GM11168 (cell line): Measurements from ENCODE around the gene CD8A.

Experiments used
- in situ Hi-C: fragments of 300-500 bp; cut with MboI; formaldehyde crosslinking; loops from one replicate; pipeline ENCODE4 v1.12.0; 2022; ENCODE audit warnings: low sequenced_read_pairs; ENCODE audit not compliant: unreplicated experiment

CD8A gene

DNA sequence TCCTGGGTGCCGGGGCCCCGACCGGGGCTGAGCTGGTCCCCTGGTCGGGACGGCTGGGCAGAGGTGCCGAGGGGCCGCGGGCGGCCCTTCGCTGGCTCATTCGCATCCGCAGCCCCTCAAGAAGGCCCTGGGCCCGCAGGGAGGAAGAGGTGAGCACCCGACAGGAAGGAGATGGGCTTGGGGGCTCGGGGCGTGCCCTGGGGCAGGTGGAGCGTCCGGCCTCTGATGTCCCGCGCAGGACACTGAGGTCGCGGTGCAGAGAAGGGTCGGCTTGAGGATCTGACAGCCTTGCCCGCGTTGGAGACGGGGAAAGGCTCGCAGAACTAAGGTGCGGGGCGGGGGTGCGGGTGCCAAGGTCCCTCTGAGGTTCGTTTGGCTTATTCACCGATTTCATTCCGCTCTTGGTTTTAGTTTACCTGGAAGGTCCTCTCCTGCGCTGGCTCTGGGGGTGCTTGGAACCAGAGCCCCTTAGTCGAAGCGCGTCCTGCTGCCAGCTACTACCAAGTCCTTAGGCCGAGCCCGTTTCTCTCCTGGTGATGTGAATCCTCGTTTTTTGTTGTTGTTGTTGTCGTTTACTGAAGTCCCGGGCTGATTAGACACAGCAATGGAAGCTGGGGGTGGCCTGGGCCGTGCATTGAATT lies 18.9 kb upstream of the CD8A start:
- in situ Hi-C loops, result no loop called here

DNA sequence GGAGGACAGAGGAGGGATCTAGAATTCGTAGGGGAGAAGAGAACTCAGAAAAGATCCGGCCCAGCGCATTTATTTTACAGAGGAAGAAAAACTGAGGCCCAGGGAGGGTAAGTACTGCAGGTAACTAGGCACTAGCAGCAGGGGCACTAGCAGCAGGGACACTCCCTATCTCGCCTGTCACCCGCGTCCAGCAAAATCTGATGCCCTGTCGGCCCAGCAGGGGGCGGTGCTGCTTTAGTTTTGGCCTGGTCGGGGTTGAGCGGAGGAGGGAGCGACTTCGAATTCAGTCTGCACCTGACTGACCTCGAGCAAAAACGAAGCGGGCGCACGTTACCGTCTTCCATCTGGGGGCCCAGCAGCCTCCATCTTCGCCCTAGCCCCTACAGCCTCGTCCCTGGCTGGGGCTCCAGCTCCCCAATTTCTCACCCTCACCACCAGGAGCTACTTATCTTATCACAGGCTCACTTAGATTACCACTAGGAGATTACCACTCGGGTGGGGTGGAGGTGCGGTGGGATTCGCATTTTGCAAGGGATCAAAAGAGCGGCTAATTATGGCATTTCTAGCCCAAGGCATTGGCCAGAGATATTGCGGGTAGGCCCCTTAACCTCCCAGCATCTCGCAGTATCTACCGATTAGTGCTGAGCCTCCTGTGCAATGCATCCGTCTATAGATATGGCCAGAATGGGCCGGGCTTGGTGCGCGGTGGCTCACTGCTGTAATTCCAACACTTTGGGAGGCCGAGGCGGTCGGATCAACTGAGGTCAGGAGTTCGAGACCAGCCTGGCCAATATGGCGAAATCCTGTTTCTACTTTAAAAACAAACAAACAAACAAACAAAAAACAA lies 17.8 kb upstream of the CD8A start:
- in situ Hi-C loops, result no loop called here

DNA sequence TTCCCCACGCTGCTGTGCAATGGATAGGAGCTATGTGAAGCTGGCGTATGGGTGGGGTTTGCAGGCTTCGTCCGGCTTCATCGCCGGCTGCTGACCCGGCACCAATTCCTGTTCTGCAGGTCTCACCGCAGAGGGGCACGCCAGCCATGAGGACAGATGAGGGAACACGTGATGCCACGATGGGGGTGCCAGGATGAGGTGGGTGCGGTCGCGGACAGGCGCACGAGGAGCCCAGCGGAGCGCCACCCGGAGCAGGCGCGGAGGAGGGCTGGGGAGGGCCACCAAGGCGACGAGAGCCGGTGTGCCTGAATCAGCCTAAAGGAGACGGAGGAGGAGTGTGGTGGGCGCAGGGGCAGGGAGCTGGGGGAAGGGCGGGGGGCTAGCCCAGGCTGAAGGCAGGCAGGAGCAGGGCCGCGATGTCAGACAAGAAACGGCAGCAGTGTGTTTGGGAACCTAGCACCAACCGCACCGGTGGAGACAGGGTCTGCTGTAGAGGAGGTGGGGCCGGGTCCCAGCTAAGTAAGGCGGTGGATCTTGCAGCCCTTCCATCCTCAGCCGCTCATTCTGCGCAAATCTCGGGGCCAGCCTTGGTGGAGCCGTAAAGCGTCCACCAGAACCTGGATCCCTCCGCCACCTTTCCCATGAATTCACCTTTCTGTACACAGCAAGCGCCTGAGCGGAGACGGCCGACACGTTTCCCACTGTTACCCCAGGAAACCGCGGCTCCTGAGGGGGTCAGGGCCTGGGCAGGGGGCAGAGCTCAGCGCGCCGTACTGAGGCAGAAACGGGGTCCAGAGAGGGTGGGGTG lies 17.0 kb upstream of the CD8A start:
- in situ Hi-C loops, result no loop called here

DNA sequence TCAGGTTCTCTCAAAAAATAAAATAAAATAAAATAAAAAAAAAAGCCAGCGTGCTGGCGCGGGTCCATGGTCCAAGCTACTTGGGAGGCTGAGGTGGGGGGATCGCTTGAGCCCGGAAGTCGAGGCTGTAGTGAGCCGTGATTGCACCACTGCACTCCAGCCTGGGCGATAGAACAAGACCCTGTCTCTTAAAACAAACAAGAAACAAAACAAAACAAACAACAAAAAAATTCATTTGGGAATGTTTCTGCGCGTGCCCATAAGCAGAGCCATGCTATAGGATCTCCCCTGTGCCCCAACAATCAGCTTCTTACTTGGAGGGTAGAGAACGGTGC lies 16.4 kb upstream of the CD8A start:
- in situ Hi-C loops, result no loop called here

DNA sequence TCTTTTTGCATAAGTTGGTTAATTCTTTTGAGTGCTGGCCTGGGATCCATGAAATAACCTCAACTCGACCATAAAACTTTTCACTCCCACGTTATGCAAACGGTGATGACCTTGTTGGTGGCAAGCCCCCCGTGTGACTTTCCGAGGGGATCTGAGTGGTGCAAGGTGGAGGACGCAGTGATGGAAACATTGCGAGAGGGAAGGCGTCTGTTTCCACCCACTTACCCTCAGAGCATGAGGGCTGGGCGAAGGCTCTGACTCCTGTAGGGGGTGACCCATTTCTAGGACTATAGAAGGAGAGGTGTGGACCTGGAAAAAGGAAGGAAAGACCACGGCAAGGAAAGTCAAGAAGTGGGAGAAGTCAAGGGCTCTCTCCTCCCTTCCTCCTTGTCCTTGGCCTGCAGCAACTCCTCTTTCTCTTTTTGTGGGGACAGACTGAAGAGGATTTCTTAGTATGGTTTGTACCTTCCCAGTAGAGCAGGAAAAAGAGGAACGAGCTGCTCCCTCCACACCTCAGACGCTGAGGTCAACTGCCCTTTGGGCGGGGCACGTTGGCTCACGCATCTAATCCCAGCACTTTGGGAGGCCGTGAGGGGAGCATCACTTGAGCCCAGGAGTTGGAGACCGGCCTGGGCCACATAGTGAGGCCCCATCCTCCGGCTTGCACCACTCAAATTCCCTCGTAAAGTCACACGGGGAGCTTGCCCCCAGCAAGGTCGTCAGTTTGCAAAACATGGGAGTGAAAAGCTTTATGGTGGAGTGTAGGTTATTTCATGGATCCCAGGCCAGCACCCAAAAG lies 15.5 kb upstream of the CD8A start:
- in situ Hi-C loops, result no loop called here

DNA sequence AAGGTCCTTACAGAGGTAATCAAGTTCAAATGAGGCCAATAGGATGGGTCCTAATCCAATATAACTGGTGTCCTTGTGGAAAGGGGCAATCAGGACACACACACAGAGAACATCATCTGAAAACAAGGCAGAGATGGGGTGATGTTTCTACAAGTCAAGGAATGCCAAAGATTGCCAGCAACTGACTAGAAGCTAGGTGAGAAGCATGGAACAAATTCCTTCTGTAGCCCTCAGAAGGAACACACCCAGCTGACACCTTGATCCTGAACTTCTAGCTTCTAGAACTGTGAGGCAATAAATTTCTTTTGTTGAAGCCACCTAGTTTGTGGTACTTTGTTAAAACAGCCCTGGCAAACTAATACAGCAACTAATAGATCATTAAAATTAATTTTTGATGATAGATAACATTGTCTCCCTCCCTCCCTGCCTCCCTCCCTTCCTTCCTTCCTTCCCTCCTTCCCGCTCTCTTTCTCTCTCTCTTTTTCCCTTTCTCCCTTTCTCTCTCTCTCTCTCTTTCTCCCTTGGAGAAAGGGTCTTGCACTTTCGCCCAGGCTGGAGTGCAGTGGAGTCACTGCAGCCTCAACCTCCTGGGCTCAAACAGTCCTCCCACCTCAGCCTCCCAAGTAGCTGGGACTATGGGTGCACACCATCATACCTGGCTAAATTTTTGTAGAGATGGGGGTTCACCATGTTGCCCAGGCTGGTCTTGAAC lies 10.3 kb upstream of the CD8A start:
- in situ Hi-C loops, result no loop called here

DNA sequence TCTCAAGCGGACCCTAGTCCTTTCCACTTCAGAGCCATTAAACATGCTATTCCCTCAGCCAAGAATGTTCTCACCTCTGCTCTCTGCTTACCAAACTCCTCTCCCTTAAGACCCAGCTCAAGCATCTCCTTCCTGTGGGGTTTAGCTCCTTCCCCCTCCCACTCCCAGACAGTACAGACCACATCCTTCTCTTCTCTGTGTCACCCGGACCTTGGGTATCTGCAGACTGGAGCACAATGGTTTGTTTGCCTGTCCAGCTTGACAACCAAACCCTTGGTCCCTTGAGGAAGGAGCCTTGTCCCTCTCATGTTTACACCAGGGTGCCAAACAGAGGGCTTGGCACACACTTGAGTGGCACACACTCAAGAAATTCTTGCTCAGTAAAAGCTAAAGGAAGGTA lies 4.1 kb upstream of the CD8A start:
- in situ Hi-C loops, result no loop called here

DNA sequence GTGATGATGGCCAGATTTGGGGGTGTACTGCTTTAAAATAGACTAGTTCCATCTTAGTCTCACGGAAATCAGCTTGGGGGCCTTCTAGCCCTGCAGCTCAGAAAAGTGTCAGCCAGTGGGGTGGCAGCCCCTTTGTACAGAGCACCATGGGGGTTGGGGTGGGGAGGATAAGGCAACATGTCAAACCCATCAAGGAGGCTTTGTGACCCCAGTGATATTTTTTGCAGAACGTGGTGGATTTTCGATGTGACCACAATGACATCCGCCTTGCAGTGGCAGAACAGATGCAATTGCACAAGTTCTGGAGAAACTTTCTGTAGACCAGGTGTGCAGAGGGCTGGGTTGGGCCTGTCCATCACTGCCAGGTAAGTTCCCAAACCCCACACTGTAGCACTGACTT lies 3.0 kb upstream of the CD8A start:
- in situ Hi-C loops, result no loop called here

DNA sequence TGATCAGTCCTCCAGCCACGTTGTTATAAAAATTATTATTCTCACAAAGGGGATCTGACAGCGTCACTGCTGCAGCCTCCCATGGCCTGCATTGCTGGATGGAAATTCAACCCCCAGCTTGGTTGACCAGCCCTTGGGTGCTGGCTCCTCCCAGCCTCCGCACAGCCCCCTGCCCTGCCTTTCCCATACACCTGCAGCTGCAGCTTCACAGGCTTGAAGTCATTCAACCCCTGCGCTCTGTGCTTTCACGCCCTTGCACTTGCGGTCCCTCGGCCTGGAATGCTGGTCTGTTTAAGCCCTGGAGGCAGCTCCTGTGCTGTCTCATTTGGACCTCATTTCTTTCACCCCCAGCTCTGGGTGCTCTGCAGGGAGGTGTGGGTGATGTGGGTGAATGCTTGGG lies 860 bp upstream of the CD8A start:
- in situ Hi-C loops, result no loop called here

DNA sequence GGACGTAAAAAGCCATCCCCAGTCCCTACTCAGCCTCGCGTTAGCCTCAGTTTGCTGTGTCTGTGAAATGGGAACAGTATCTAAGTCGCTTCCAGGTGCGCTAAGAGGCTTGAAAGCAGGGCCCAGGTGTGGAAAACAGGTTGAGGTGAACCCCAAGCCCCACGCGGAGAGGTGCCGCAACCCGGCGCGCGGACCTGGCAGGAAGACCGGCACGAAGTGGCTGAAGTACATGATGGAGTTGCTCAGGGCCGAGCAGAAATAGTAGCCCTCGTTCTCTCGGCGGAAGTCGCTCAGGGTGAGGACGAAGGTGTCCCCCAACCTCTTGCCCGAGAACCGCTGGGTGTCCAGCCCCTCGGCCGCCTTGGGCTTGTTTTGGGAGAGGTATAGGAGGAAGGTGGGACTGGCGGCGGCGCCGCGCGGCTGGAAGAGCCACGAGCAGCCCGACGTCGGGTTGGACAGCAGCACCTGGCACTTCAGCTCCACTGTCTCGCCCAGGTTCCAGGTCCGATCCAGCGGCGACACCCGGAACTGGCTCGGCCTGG lies 508 bp downstream of the CD8A start:
- in situ Hi-C loops, result no loop called here

DNA sequence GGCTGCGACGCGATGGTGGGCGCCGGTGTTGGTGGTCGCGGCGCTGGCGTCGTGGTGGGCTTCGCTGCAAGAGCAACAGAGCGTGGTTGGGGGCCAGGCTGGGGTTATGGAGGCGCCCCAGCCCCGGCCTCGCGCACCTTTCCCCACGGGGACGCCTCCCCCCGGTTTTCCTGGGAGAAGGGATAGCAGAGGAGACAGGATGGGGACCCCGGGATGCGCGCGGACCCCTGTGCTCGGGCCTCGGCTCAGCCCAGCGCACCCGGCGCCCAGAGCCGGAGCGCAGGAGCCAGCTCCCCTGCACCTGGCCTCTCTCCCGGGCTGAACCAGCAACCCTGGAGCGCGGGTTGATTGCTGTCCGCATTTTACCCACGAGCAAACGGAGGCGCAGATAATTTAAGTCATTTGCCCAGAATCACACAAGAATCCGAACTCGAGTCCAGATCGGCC lies 1.0 kb downstream of the CD8A start:
- in situ Hi-C loops, result no loop called here

DNA sequence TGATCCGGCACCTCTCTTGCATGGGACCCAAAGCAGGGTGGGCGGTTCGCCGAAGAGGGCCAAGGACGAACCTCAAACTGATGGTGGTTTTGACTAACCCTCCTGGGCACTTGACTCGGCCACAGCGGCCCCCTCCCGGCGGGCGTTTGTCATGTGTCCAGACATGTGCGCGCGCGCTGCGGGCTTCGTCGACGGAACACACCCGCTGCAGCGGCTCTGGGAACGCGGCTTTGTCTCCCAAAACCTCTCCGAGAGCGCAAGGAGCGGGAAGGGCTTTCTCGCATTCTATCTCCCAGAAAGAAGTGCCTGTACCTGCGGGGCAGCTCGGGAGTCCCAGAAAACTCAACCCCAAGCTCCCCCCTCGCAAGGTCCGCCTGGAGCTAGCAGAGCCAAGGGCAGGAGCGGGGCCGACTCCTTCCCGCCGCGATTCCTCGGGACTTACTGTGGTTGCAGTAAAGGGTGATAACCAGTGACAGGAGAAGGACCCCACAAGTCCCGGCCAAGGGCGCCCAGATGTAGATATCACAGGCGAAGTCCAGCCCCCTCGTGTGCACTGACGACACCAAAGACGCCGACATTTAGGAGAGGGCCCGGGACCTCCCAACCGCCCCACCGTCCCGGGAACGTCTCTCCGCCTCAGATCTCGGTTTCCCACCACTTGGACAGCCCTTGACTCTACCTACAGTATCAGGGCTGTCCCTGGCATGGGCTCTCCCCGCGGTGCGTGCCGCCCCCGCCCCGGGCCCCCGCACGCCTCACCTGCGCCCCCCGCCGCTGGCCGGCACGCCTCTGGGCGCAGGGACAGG lies 1.6 kb downstream of the CD8A start:
- in situ Hi-C loops, result no loop called here

DNA sequence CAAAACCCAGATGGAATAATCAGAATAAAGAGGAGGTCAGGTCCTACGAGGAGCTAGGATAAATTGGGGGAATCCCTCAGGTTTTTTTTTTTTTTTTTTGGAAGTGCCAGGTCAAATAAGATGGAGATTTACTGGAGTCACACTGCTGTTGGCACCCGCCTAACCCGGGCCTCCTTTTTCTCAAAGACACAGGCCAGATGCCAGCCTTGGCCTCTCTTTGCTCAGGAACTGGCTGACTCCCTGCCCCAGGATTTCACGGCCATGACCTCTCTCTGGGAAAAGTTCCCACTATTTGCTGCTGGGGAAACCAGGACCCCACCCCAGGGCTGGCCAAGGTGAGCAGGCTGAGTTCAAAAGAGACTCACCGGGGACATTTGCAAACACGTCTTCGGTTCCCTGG lies 2.5 kb downstream of the CD8A start:
- in situ Hi-C loops, result no loop called here

DNA sequence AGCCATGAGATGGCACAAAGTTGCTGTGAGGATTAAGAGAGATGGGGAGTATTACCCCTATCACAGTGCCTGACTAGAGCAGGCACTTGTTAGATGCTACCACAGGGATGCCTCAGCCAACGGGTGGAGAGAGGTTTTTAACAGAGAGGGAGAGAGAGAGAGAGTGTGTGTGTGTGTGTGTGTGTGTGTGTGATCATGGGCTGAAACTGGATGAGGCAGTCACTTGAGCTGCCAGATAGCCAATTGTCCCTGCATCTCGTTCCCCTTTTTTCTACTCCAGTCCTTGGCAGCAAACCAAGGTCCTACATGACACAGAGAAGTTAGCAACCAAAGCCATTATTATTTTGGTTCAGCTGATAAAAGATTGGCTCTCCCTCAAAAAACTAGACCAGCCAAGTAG lies 3.0 kb downstream of the CD8A start:
- in situ Hi-C loops, result no loop called here

DNA sequence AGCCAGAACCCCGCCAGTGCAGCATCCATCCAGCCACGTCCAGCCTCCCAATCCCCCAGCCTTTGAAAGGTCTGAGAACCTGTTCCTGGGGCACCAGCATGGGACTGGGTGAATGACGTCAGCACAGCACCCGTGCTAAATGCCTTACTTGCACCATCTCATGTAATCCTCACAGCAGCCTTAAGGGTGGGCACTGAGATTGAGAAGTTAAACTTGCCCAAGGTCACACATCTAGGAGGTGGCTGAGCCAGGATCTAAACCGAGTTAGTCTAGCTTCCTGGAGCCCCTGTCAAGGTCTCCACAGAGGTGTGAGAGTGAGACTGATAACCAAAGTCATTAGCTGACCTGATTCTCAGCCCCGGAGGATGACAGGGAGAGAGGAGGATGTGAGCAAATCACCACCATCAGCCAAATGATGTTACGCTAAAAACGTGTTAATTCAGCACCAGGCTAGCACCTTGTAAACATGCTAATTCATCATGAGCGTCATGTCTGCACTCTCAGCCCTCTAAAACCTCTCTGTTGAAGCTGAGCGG lies 4.6 kb downstream of the CD8A start:
- in situ Hi-C loops, result no loop called here

DNA sequence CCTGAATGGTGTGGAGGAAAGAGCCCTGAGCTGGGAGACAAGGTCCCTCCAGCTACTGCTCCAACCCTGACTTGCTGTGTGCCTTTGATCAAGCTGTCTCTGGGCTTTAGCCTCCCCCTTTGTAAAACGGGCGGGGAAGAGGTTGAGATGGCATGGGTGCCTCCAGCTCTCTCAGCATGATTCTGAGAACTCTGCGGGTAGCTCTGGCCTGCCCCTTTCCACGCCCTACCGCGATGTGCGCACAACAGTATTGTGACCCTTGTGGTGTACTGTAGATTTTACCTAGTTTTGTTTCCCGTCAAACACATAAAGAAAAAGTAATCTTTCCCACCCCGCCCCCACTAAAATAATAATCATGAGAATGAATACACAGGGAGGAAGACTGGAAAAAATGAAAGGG lies 5.3 kb downstream of the CD8A start:
- in situ Hi-C loops, result no loop called here

DNA sequence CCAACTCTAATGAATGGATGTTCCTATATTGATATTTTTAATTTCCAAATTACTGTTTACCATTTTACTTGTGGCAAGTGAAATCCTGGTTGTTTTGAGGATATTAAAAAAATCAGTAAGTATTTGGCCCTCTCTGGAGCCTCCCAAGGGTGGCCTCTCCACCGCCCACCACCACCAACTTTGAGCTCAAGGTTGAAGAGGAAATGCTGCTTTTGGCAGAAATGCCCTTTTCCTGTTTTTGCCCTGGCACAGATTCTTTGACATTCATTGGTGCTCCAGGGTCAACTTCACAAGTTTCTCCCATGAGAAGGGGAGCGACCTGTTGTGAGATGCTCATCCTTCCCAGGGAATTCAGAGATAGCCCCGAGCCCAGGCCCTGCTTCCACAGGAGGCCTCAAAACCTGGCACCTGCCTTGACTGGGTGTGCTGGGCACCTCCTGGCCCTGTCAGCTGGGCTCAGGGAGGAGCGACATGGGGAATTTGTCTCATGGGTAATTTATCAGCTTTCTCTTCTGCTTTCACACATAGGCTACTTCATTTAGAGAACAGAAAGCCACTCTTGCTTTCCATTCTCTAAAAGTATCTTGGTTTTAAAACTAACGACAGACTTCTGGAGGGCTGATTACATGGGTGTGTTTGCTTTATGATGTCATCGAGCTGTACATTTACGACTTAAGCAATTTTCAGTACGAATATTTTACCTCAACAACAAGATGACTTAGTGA lies 6.9 kb downstream of the CD8A start:
- in situ Hi-C loops, result no loop called here

DNA sequence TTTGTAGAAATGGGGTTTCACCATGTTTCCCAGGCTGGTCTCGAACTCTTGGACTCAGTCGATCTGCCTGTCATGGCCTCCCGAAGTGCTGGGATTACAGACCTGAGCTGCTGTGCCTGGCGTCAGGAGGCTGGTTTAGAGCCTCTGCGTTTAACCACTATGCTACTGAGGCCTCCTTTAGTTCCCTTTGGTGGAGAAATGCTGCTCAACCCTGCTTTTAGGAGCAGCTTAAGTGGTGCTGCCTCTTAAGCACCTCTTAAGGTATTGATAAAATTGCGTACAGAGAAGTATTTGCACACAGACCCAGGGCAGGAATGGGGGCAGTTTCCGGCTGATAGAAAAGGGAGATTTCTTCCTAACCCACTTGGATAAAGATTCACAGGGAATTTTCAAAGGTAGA lies 8.0 kb downstream of the CD8A start:
- in situ Hi-C loops, result no loop called here
